Hematopoietic multipotent progenitor cell treated with erythropoietin and hydrocortisone succinate and interleukin-3 and kit ligand, for 4 days (in vitro differentiated cells): ENCODE data around the gene GREB1.

Experiments used
- DNase-seq: peaks from one replicate; pipeline ENCODE4 v3.0.0-alpha.2; 2015

The GREB1 gene

DNA sequence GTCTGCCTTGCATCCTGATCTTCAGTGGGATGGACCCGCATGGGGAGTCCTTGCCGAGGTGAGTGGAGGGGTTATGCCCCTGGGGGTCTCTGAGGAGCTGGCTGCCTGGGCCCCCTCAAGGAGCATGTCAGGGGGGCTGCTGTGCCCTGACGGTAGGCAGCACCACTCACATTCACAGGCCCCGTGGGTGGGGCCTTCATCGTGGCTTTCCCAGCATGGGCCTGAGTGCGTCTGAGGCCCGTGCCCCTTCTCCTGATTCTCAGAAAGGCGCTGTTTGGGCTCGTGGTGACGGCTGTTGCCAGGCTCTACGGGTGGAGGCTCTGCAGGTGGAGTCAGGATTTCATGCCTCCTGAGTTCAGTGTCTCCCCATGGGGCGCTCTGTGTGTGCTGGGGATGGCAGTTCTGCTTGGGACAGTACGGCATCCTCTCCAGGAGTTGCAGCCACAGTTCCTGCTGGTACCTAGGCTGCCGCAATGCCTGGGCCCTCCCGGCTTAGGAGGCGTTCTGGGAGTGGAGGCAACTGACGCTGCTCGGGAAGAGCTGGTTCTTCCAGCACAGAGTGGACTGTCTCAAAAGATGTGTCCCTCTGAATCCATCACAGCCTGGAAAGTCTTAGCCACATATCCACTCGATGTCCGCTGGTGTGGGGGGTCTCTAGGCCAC lies 78.8 kb downstream of the GREB1 start:
- no peak for DNase-seq

DNA sequence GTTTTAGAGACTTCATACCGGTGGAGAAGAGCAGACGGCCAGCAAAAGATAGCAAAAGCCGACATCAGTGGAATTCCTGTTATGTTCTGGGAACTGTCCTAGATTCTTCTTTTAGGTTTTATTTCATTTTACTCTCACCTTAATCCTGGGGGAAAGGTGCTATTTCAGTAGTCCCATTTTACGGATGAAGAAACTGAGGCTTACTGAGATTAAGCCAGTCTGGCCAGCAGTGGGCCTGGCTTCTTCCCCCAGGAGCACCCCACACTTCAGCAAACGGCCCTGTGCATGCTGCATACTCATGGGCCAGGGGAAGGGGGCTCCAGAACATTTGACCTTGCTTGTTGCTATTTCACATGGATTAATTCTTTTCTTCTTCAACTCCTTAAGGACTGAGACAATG lies 79.5 kb downstream of the GREB1 start:
- no peak for DNase-seq

DNA sequence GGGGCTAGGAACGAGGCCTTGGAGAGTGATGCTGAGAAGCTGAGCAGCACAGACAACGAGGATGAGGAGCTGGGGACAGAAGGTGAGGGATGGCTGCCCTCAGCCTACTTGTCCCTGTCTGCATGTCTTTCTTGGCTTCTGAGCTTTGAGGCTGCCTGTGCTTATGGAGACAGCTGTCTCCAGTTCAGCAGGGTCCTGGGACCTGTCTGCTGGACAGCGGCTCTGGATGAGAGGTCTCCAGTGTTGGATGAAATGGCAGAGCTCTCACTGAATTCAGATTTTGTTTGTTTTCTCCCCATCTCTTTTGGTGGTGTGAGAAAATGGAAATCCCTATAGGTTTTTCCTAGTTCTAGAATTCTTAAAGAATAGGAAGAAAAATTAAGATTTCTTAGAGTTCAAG lies 81.4 kb downstream of the GREB1 start:
- no peak for DNase-seq

GRCh38 chr2:11616097-11616687 lies 82.3 kb downstream of the GREB1 start:
- DNase-seq, result no peak

GRCh38 chr2:11616851-11617415 lies 83.1 kb downstream of the GREB1 start:
- no peak for DNase-seq

- DNase-seq, result no peak
These were observed 83.7 kb downstream of the GREB1 start for GRCh38 chr2:11617527-11617926.

GRCh38 chr2:11617984-11618707 lies 84.3 kb downstream of the GREB1 start:
- no peak for DNase-seq

- no peak for DNase-seq
These were observed 84.8 kb downstream of the GREB1 start for GRCh38 chr2:11618708-11619062.

- no peak for DNase-seq
These were observed 87.6 kb downstream of the GREB1 start for GRCh38 chr2:11621410-11621809.

DNA sequence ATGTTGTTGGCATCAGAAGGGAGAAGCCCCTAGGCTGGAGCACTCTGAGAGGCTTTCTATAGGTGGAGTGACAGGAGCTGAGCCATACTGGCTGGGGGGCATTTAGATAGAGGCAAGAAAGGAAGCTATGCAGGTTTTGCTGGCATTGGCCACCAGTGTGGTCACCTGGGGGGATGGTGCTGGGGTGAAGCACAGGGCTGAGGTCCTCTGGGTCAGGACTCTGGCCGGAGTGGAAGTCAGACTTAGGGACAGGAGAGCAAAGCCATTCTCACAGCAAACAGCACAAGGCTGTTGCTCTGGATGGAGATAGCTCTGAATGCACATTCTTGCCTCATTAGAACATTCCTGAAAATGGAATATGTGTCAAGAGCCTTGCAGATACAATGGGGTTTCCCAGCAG lies 88.8 kb downstream of the GREB1 start:
- DNase-seq, result no peak

GRCh38 chr2:11624893-11625292 lies 91.0 kb downstream of the GREB1 start:
- no peak for DNase-seq

- DNase-seq, result no peak
These were observed 91.8 kb downstream of the GREB1 start for GRCh38 chr2:11625671-11626070.

GRCh38 chr2:11628675-11629074 lies 94.8 kb downstream of the GREB1 start:
- DNase-seq, result no peak

DNA sequence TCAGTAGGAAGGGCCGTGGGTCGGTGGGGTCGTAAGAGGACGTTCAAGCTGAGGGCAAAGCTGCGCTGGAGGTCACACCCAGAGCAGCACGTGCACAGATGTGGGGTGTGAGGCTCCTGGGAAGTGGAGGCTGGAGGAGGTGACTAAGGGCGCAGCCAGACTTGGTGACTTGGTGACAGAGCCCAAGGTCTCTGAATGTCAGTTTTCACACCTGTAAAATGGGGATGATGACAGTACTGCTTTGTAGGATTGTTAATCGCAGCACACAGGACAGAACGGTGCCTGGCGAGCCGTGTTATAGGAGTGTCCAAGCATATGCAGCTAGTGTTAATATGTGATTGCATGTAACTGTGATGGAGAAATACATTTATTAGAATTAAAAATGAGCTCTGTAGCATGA lies 95.4 kb downstream of the GREB1 start:
- no peak for DNase-seq

DNA sequence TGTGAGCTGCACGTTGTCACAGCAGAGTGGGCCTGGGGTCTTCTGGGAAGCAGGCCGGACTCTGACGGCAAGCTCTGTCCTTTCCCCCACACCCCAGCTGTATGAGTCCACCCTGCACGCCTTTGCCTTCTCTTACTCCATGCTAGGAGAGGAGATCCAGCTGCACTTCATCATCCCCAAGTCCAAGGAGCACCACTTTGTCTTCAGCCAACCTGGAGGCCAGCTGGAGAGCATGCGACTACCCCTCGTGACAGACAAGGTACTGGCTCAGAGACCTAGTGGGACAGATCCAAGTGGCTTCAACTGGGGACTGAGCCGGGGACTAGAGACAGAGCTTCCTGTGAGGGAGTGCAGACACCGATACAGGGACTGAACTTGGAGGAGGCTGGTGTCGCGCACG lies 96.0 kb downstream of the GREB1 start:
- no peak for DNase-seq

- no peak for DNase-seq
These were observed 97.0 kb downstream of the GREB1 start for GRCh38 chr2:11630855-11631254.

DNA sequence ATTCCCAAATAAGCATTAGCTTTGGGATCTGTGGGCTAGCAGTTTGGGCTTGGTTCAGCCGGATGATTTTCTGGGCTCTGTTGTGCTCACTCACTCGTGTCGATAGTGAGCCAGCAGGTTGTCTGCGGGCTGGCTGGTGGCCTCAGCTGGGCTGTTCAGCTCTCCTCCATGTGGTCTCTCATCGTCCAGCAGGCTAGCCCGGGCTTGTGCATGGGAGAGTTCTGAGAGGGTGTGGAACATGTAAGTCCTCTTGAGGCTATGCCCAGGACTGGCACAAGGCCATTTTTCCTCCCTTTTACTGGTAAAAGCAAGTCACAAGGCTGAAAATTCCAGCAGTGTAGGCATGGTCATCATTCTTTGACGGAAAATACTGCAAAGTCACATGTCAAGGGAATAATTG lies 97.6 kb downstream of the GREB1 start:
- no peak for DNase-seq

- no peak for DNase-seq
These were observed 100.2 kb downstream of the GREB1 start for GRCh38 chr2:11633923-11634478.

GRCh38 chr2:11634584-11634983 lies 100.7 kb downstream of the GREB1 start:
- DNase-seq, result no peak

GRCh38 chr2:11635141-11635540 lies 101.3 kb downstream of the GREB1 start:
- no peak for DNase-seq

- DNase-seq, result no peak
These were observed 102.9 kb downstream of the GREB1 start for GRCh38 chr2:11636593-11637295.

- DNase-seq, result no peak
These were observed 103.7 kb downstream of the GREB1 start for GRCh38 chr2:11637546-11637945.

DNA sequence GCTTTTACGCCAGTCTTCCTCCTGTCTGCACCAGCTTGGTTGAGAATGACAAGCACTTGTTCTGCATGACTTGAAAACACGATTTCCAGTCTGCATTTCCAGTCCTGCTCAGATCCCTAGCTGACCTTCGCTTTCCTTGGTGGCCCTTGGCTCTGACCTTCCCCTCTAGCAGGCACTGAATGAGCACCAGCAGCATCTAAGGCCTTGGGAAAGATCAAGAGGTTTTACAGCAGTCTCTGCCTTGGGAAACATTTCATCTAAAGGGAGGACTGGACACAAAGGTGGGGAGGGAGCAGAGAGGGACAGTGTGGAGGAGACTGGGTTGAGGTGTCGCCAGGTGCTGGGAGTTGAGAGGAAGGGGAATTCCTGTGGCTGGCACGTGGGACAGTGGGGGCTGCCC lies 105.7 kb downstream of the GREB1 start:
- DNase-seq, result no peak
